ENCODE data around the gene PACS1.
A peak's percentile ranks its signal among the peaks of the same experiment; 100 is the strongest.

PACS1 gene

GRCh38 chr11:66050581-66051231 is 19.4 kb upstream of the PACS1 start:
- DNase-seq, result no peak

- no peak for DNase-seq
These were observed 18.7 kb upstream of the PACS1 start for GRCh38 chr11:66051371-66051765.

GRCh38 chr11:66051766-66052663 is 18.1 kb upstream of the PACS1 start, which contains the start of gene SF3B2:
Gene SF3B2 (plus strand): TSS chr11:66052364. CDS start chr11:66052385, 21 bp downstream.
- DNase-seq, result peak; percentile 98

- DNase-seq, result no peak
These were observed 17.4 kb upstream of the PACS1 start for GRCh38 chr11:66052664-66052982.

- no peak for DNase-seq
These were observed 15.1 kb upstream of the PACS1 start for GRCh38 chr11:66055021-66055420.

- DNase-seq, result no peak
These were observed 13.6 kb upstream of the PACS1 start for GRCh38 chr11:66056501-66056900.

GRCh38 chr11:66059966-66060680 is 9.9 kb upstream of the PACS1 start:
- no peak for DNase-seq

GRCh38 chr11:66061268-66061667 is 8.8 kb upstream of the PACS1 start:
- DNase-seq, result no peak

- no peak for DNase-seq
These were observed 7.7 kb upstream of the PACS1 start for GRCh38 chr11:66062408-66062807.

GRCh38 chr11:66063900-66064299 is 6.2 kb upstream of the PACS1 start:
- no peak for DNase-seq

- no peak for DNase-seq
These were observed 5.5 kb upstream of the PACS1 start for GRCh38 chr11:66064571-66064970.

- no peak for DNase-seq
These were observed 3.3 kb upstream of the PACS1 start for GRCh38 chr11:66066751-66067150.

GRCh38 chr11:66067640-66068039 is 2.4 kb upstream of the PACS1 start:
- no peak for DNase-seq

GRCh38 chr11:66068154-66068821 is 1.8 kb upstream of the PACS1 start:
- peak; percentile 78 for DNase-seq

GRCh38 chr11:66068923-66069714 is 953 bp upstream of the PACS1 start:
- DNase-seq, result no peak

GRCh38 chr11:66070604-66071380 is 720 bp downstream of the PACS1 start:
- peak; percentile 64 for DNase-seq

GRCh38 chr11:66071381-66071801 is 1.3 kb downstream of the PACS1 start:
- no peak for DNase-seq

GRCh38 chr11:66072081-66072480 is 2.0 kb downstream of the PACS1 start:
- DNase-seq, result no peak

- DNase-seq, result no peak
These were observed 2.4 kb downstream of the PACS1 start for GRCh38 chr11:66072518-66072917.

- no peak for DNase-seq
These were observed 3.6 kb downstream of the PACS1 start for GRCh38 chr11:66073669-66074068.

- DNase-seq, result no peak
These were observed 5.2 kb downstream of the PACS1 start for GRCh38 chr11:66075273-66075672.

All from left hindlimb (tissue), 1 donor.